Gastroesophageal sphincter (tissue), 4 donors: ENCODE results near the gene S1PR4. TPM values are rescaled to one million over a fixed set of nuclear protein-coding genes. Genes with fewer than 3 reads are reported as not detected.

Source experiments
- ATAC-seq: fragments of 150-250 bp; one replicate; pipeline ENCODE4 v1.9.1; 2016; ENCODE audit warnings: mild to moderate bottlenecking, moderate library complexity
- H3K27ac ChIP-seq, 4 donors: fragments of 200-600 bp; sonication (generic) in 3 of 4; 1 replicate in 3 of 4; 2 replicates in 1 of 4; pipeline ENCODE4 v1.5.1; 2016 to 2019
- H3K27me3 ChIP-seq: fragments of 200-600 bp; sonication (generic); one replicate; pipeline ENCODE4 v1.5.1; 2019
- H3K36me3 ChIP-seq, 2 donors: fragments of 200-600 bp; sonication (generic); one replicate each; pipeline ENCODE4 v1.5.1; 2019; ENCODE audit warnings: control low read depth in 1 of 2
- H3K4me1 ChIP-seq, 3 donors: fragments of 200-600 bp; sonication (generic); 1 replicate in 2 of 3; 2 replicates in 1 of 3; pipeline ENCODE4 v1.5.1; 2016 to 2019; ENCODE audit warnings: control low read depth in 2 of 3
- H3K4me3 ChIP-seq, 2 donors: fragments of 200-600 bp; sonication (generic); one replicate each; pipeline ENCODE4 v1.5.1; 2019; ENCODE audit warnings: mild to moderate bottlenecking in 1 of 2, moderate library complexity in 1 of 2
- H3K9me3 ChIP-seq, 3 donors: fragments of 200-600 bp; sonication (generic); one replicate each; pipeline ENCODE4 v1.5.1; 2017 to 2019; ENCODE audit warnings: control low read depth in 2 of 3
- CTCF ChIP-seq, 4 experiments: fragments of 200-600 bp in 2 of 4; fragments of 450-650 bp in 2 of 4; sonication (generic) in 1 of 4; IDR thresholded peaks; one replicate each; pipeline ENCODE4 v1.5.1; 2017 to 2019; ENCODE audit warnings: antibody characterized with exemption in 4 of 4, mild to moderate bottlenecking in 2 of 4, moderate library complexity in 2 of 4
- EP300 ChIP-seq: sonication (generic); formaldehyde crosslinking; IDR thresholded peaks from one replicate; pipeline ENCODE4 v1.6.1; 2017; ENCODE audit warnings: antibody characterized with exemption, mild to moderate bottlenecking
- POLR2A ChIP-seq, 2 donors: fragments of 450-650 bp; IDR thresholded peaks; one replicate each; pipeline ENCODE4 v1.6.1; 2017; ENCODE audit warnings: antibody characterized with exemption in 2 of 2, mild to moderate bottlenecking in 2 of 2, moderate library complexity in 1 of 2
- POLR2AphosphoS5 ChIP-seq: sonication (generic); formaldehyde crosslinking; IDR thresholded peaks from one replicate; pipeline ENCODE4 v1.6.1; 2017; ENCODE audit warnings: antibody characterized with exemption
- WGBS, 2 donors: methylation state at CpG; one replicate each; pipeline ENCODE4 v1.1.5; 2018; ENCODE audit warnings: low coverage in 1 of 2; 5-methylcytosine and 5-hydroxymethylcytosine counted together
- total RNA-seq, 4 donors: library from RNA; depleted of rRNA; stranded (reverse); fragments of >200 nt; gene quantifications; one replicate each; pipeline ENCODE4 v1.1.0, GENCODE V29; 2016

S1PR4 gene
- total RNA-seq, 4 donors from 2014 or later, result 0.20 to 1.9 (median 1.1) TPM

- H3K9me3 ChIP-seq, result no peaks in the 10 kb centered on the region
- no peaks in the 10 kb centered on the region for H3K27me3 ChIP-seq
- peak overlapping the region in 3 of 4 donors; percentile 41 to 51 (median 43) for H3K27ac ChIP-seq
- H3K36me3 ChIP-seq, result no peaks in the 10 kb centered on the region
- WGBS, 2 donors, result 76 to 80% methylated on average over 2 of the region's 4 CpGs
- H3K4me3 ChIP-seq, result no peak overlapping the region
- TF ChIP-seq EP300 (no peak), POLR2A (IDR thresholded peaks at IDR 0.05) (no peak), POLR2AphosphoS5 (no peak), CTCF (IDR thresholded peaks at IDR 0.05) (no peak)
- no peak for ATAC-seq
- peaks cover 0 to 4% (median 0%) of the 10 kb centered on the region in 3 donors for H3K4me1 ChIP-seq
Observed at GRCh38 chr19:3133793-3134116, 44.8 kb upstream of the S1PR4 start.

GRCh38 chr19:3135961-3136683 lies 42.4 kb upstream of the S1PR4 start, which contains the start of gene GNA15:
Gene GNA15 (plus strand): TSS chr19:3136033. CDS start chr19:3136451, 418 bp downstream.
- Histone ChIP-seq H3K27ac (peak within 1 kb of the TSS in 3 of 4 donors; percentile 49 to 66 (median 60)), H3K4me1 (peaks cover 0 to 4% (median 0%) of the 10 kb centered on the region in 3 donors), H3K36me3 (no peaks in the 10 kb centered on the region), H3K4me3 (peak within 1 kb of the TSS; percentile 2 to 43), H3K9me3 (peaks cover 0 to 12% (median 0%) of the 10 kb centered on the region in 3 donors), H3K27me3 (no peaks in the 10 kb centered on the region)
- no peak for ATAC-seq
- TF ChIP-seq CTCF (IDR thresholded peaks at IDR 0.05) (no peak), EP300 (no peak), POLR2A (IDR thresholded peaks at IDR 0.05) (no peak), POLR2AphosphoS5 (no peak)
- 50% methylated on average over 8 of the region's 40 CpGs; no CpG with 5 or more reads in 1 of the 2 donors for WGBS, 2 donors

GRCh38 chr19:3136684-3137055 lies 41.9 kb upstream of the S1PR4 start:
- 17 to 60% methylated on average over 1 to 2 of the region's 16 CpGs for WGBS, 2 donors
- Histone ChIP-seq H3K9me3 (peaks cover 0 to 12% (median 0%) of the 10 kb centered on the region in 3 donors), H3K27me3 (no peaks in the 10 kb centered on the region), H3K4me1 (peaks cover 0 to 8% (median 0%) of the 10 kb centered on the region in 3 donors), H3K36me3 (no peaks in the 10 kb centered on the region), H3K4me3 (peak overlapping the region in 1 of 2 donors; percentile 43), H3K27ac (peak overlapping the region in 3 of 4 donors; percentile 49 to 66 (median 60))
- no peak for ATAC-seq
- TF ChIP-seq CTCF (IDR thresholded peaks at IDR 0.05) (no peak), POLR2A (IDR thresholded peaks at IDR 0.05) (no peak), POLR2AphosphoS5 (no peak)

- Histone ChIP-seq H3K4me3 (peak overlapping the region in 1 of 2 donors; percentile 43), H3K27ac (peak overlapping the region in 2 of 4 donors; percentile 14 to 66), H3K36me3 (no peaks in the 10 kb centered on the region), H3K27me3 (no peaks in the 10 kb centered on the region), H3K4me1 (peaks cover 0 to 13% (median 0%) of the 10 kb centered on the region in 3 donors), H3K9me3 (peaks cover 0 to 12% (median 0%) of the 10 kb centered on the region in 3 donors)
- TF ChIP-seq POLR2A (IDR thresholded peaks at IDR 0.05), result no peak
- no peak for TF ChIP-seq EP300
- no peak for TF ChIP-seq POLR2AphosphoS5
- WGBS, 2 donors, result 16% methylated on average over 6 of the region's 7 CpGs; no CpG with 5 or more reads in 1 of the 2 donors
- no peak for ATAC-seq
Observed at GRCh38 chr19:3137119-3137518, 41.5 kb upstream of the S1PR4 start.

GRCh38 chr19:3138268-3138667 lies 40.3 kb upstream of the S1PR4 start:
- 62 to 75% methylated on average over 4 to 7 of the region's 15 CpGs for WGBS, 2 donors
- no peaks in the 10 kb centered on the region for H3K27me3 ChIP-seq
- no peaks in the 10 kb centered on the region for H3K36me3 ChIP-seq
- peaks cover 0 to 12% (median 0%) of the 10 kb centered on the region in 3 donors for H3K9me3 ChIP-seq
- no peak for ATAC-seq
- peaks cover 0 to 13% (median 0%) of the 10 kb centered on the region in 3 donors for H3K4me1 ChIP-seq
- no peak for TF ChIP-seq POLR2AphosphoS5
- no peak for TF ChIP-seq POLR2A (IDR thresholded peaks at IDR 0.05)
- no peak for TF ChIP-seq CTCF (IDR thresholded peaks at IDR 0.05)
- no peak for TF ChIP-seq EP300
- no peak overlapping the region for H3K4me3 ChIP-seq
- no peak overlapping the region for H3K27ac ChIP-seq
